Measurements from ENCODE around the gene LONRF2.

The LONRF2 gene

DNA sequence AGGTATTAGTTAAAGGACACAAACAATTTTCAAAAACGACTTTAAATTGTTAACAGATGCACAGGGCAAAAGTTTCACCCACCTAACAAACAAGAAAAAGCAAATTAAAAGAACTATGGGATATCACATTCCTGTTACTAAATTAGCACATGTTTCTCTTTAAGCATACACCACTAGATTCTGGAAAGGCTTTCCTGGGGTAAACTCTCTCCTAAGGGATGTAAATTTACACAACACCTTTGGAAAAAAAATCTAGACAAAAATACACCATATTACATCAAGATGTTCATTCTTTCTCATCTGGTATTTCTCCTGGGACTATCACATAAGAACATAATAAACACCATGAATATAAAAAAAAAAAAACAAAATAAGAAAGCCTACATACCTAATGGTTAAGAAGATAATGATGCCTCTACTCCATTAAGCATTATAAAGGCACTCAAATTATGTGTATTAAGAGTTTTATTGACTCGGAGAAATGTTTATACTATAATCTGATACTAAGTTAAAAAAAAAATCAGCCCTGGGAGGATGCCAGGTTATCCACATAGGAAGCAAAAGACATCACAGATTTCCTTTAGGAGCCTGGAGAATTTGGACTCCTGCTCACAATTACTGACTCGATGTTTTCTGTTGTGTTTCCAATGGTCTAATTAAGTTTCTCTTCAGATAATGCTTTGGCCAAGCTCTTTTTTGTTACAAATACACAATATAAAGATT is 97.2 kb downstream of the LONRF2 start:
- no peaks in the 10 kb centered on the region for H3K36me3 ChIP-seq (ENCODE audit: insufficient read depth, low read length)
- no peaks in the 10 kb centered on the region for H3K4me1 ChIP-seq (ENCODE audit: insufficient read depth, low read length)
- no peak overlapping the region for H3K4me3 ChIP-seq (ENCODE audit: low read depth in 1 of 2, low read length in 2 of 2)
- H3K27me3 ChIP-seq (ENCODE audit: control insufficient read depth in 1 of 2, insufficient read depth in 2 of 2, low read length in 2 of 2) = no peaks in the 10 kb centered on the region
- no peak overlapping the region for H3K9ac ChIP-seq (ENCODE audit: low read length)
- no peaks in the 10 kb centered on the region for H3K9me3 ChIP-seq (ENCODE audit: low read length)
- no peak overlapping the region for H3K27ac ChIP-seq (ENCODE audit: low read depth, low read length)

DNA sequence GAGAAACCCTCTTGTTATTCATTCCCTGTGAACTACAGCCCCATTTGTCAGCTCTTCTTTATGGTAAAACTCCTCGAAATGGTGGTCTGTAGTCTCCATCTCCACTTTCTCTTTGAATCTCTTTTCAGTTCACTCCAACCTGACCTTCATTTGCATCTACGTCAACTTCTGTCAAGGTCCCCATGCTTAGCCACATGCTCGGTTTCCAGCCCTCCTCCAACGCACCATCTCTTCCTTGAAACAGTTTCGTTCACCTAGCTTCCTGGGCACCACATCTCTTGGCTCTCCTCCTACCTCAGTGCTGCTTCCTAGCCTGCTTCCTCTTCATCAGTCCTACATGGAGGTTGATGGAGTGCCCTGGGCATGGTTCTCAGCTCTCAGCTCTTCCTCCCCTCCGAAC is 98.8 kb downstream of the LONRF2 start:
- H3K27ac ChIP-seq (ENCODE audit: low read depth, low read length) = no peak overlapping the region
- H3K27me3 ChIP-seq (ENCODE audit: control insufficient read depth in 1 of 2, insufficient read depth in 2 of 2, low read length in 2 of 2) = no peaks in the 10 kb centered on the region
- H3K4me1 ChIP-seq (ENCODE audit: insufficient read depth, low read length) = no peaks in the 10 kb centered on the region
- no peak overlapping the region for H3K4me3 ChIP-seq (ENCODE audit: low read depth in 1 of 2, low read length in 2 of 2)
- H3K9ac ChIP-seq (ENCODE audit: low read length) = no peak overlapping the region
- H3K9me3 ChIP-seq (ENCODE audit: low read length) = no peaks in the 10 kb centered on the region
- H3K36me3 ChIP-seq (ENCODE audit: insufficient read depth, low read length) = no peaks in the 10 kb centered on the region
